Smooth muscle cell (in vitro differentiated cells): ENCODE measurements around the gene MRPL27. TPM values are rescaled to one million over a fixed set of nuclear protein-coding genes. Genes with fewer than 3 reads are reported as not detected.

Source experiments
- DNase-seq: peaks from one replicate; lab custom pipeline; 2025; ENCODE audit not compliant: unreplicated experiment; lab: John Stamatoyannopoulos, UW
- H2AFZ ChIP-seq: fragments of 200-600 bp; sonication (generic); 2 replicates; pipeline ENCODE4 v1.6.0; 2016; ENCODE audit warnings: antibody characterized with exemption, low read depth, mild to moderate bottlenecking
- H3F3A ChIP-seq: fragments of 200-600 bp; sonication (generic); 2 replicates; pipeline ENCODE4 v1.6.0; 2017; ENCODE audit warnings: antibody characterized with exemption, low read depth
- H3K27ac ChIP-seq: fragments of 200-600 bp; sonication (generic); 2 replicates; pipeline ENCODE4 v1.5.1; 2016; ENCODE audit warnings: low read depth, mild to moderate bottlenecking
- H3K27me3 ChIP-seq: fragments of 200-600 bp; sonication (generic); 2 replicates; pipeline ENCODE4 v1.6.1; 2016; ENCODE audit warnings: low read depth, mild to moderate bottlenecking
- H3K36me3 ChIP-seq: fragments of 200-600 bp; sonication (generic); 2 replicates; pipeline ENCODE4 v1.5.1; 2016; ENCODE audit warnings: low read depth
- H3K4me1 ChIP-seq: fragments of 200-600 bp; sonication (generic); 2 replicates; pipeline ENCODE4 v1.5.1; 2016; ENCODE audit warnings: low read depth
- H3K4me2 ChIP-seq: fragments of 200-600 bp; sonication (generic); 2 replicates; pipeline ENCODE4 v1.6.0; 2016; ENCODE audit warnings: mild to moderate bottlenecking
- H3K4me3 ChIP-seq: fragments of 200-600 bp; sonication (generic); 2 replicates; pipeline ENCODE4 v1.5.1; 2016; ENCODE audit warnings: mild to moderate bottlenecking
- H3K79me2 ChIP-seq: fragments of 200-600 bp; sonication (generic); 2 replicates; pipeline ENCODE4 v1.6.0; 2016; ENCODE audit warnings: low read depth, mild to moderate bottlenecking
- H3K9ac ChIP-seq: fragments of 200-600 bp; sonication (generic); 2 replicates; pipeline ENCODE4 v1.6.0; 2016; ENCODE audit warnings: low read depth
- H3K9me3 ChIP-seq: fragments of 200-600 bp; sonication (generic); replicated peaks from 2 replicates; pipeline ENCODE4 v1.5.1; 2016; ENCODE audit warnings: low read depth
- H4K20me1 ChIP-seq: fragments of 200-600 bp; sonication (generic); 2 replicates; pipeline ENCODE4 v1.6.0; 2016; ENCODE audit warnings: low read depth
- CTCF ChIP-seq: fragments of 200-600 bp; sonication (generic); IDR thresholded peaks from 2 replicates; pipeline ENCODE4 v1.5.1; 2017; ENCODE audit warnings: borderline replicate concordance, mild to moderate bottlenecking, antibody characterized with exemption; ENCODE audit not compliant: insufficient read depth, poor library complexity, severe bottlenecking
- WGBS: methylation state at CpG from one replicate; pipeline ENCODE4 v1.1.7; 2016; ENCODE audit warnings: low lambda C conversion rate; 5-methylcytosine and 5-hydroxymethylcytosine counted together
- polyA plus RNA-seq: library from polyadenylated mRNA; unstranded; fragments of >200 nt; fragmentation: Nextera tagmentation; extraction: Ambion mirVana; gene quantifications from 2 replicates; pipeline ENCODE4 v1.2.1, GENCODE V29; 2016
- total RNA-seq: library from RNA; depleted of rRNA; stranded (reverse); fragments of >200 nt; gene quantifications from 2 replicates; pipeline ENCODE4 v1.2.3, GENCODE V29; 2014

Gene MRPL27
- total and polyA plus RNA-seq, 2 experiments from 2014 or later, result 62.8 to 138 TPM

DNA sequence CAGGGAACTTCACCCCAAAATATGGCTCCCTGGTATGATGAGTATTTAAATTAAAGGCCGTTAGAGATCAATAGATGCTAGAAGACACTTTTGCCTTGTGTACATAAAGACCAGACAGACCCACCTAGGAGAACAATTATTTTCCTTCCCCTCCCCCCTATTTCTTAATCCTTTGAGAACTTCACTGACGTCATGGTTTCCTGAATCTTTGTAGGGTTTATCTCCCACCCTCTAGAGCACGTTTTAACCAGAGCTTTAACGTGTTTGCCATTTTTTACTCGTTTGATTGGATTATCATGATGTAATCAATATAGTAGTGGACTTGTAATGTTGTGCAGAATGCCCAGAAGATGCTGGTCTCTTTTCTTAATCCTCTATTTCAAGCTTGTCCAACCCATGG, 49.9 kb downstream of the MRPL27 start:
- Histone ChIP-seq H2AFZ (no peak overlapping the region), H4K20me1 (no peaks in the 10 kb centered on the region), H3K4me3 (no peak overlapping the region), H3F3A (peaks cover 8% of the 10 kb centered on the region), H3K27ac (no peak overlapping the region), H3K36me3 (no peaks in the 10 kb centered on the region), H3K9ac (no peak overlapping the region), H3K9me3 (no peaks in the 10 kb centered on the region), H3K4me1 (peaks cover 8% of the 10 kb centered on the region), H3K27me3 (no peaks in the 10 kb centered on the region), H3K4me2 (no peak overlapping the region), H3K79me2 (no peaks in the 10 kb centered on the region)
- DNase-seq, result no peak
- TF ChIP-seq CTCF, result no peak
- WGBS, result 47% methylated on average over 5 of the region's 5 CpGs

DNA sequence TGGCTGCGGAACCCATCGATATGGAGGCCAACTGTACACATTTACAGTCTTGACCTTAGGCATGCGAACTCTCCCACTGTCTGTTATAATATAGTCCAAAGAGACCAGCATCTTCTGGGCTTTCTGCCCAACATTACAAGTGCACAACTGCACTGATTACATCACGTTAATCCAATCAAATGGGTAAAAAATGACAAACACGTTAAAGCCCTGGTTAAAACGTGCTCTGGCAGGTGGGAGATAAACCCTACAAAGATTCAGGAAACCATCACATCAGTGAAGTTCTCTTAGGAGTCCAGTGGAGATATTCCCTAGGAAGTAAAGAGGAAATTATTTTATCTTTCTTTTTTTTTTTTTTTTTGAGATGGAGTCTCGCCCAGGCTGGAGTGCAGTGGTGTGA, 50.7 kb downstream of the MRPL27 start:
- peaks cover 8% of the 10 kb centered on the region for H3F3A ChIP-seq
- no peak overlapping the region for H3K4me3 ChIP-seq
- no peak overlapping the region for H3K4me2 ChIP-seq
- no peak for TF ChIP-seq CTCF
- H3K4me1 ChIP-seq, result peaks cover 8% of the 10 kb centered on the region
- H3K27ac ChIP-seq, result no peak overlapping the region
- H3K79me2 ChIP-seq, result no peaks in the 10 kb centered on the region
- H3K9me3 ChIP-seq, result no peaks in the 10 kb centered on the region
- H3K27me3 ChIP-seq, result no peaks in the 10 kb centered on the region
- H3K9ac ChIP-seq, result no peak overlapping the region
- no peak for DNase-seq
- H4K20me1 ChIP-seq, result no peaks in the 10 kb centered on the region
- WGBS, result 90% methylated on average over 7 of the region's 7 CpGs
- no peak overlapping the region for H2AFZ ChIP-seq
- H3K36me3 ChIP-seq, result no peaks in the 10 kb centered on the region

DNA sequence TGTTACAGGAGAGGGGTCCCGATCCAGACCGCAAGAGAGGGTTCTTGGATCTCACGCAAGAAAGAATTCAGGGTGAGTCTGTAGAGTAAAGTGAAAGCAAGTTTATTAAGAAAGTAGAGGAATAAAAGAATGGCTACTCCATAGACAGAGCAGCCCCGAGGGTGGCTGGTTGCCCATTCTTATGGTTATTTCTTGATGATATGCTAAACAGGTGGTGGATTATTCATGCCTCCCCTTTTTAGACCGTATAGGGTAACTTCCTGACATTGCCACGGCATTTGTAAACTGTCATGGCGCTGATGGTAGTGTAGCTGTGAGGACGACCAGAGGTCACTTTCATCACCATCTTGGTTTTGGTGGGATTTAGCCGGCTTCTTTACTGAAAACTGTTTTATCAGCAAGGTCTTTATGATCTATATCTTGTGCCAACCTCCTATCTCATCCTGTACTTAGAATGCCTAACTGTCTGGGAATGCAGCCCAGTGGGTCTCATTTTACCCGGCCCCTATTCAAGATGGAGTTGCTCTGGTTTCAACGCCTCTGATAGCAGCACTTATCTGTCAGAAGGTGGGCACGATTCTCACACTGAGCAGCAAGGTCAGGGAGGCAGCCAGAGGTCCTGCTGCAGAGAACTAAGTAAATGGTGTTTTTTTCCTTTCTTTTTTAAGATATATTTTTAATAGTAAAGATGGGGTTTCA, 53.5 kb downstream of the MRPL27 start:
- Histone ChIP-seq H3K9me3 (no peaks in the 10 kb centered on the region), H3K27ac (no peak overlapping the region), H4K20me1 (no peaks in the 10 kb centered on the region), H3K27me3 (no peaks in the 10 kb centered on the region), H3K4me2 (peak overlapping the region; percentile 68), H3K4me1 (peaks cover 8% of the 10 kb centered on the region), H3F3A (peaks cover 8% of the 10 kb centered on the region), H2AFZ (peak overlapping the region; percentile 76), H3K4me3 (no peak overlapping the region), H3K9ac (no peak overlapping the region), H3K36me3 (no peaks in the 10 kb centered on the region), H3K79me2 (no peaks in the 10 kb centered on the region)
- no peak for TF ChIP-seq CTCF
- 59% methylated on average over 12 of the region's 12 CpGs for WGBS
- DNase-seq, result no peak
